DMS79 treated with DMSO at 0.1 percent for 48 hours (cell line): ENCODE results near the gene MED26.
"Not testable (repeated sequence)": the region's sequence is repeated elsewhere in the genome, so short reads cannot be mapped to it uniquely, and the experiment has no call there.

Experiments used
- DNase-seq: peaks from one replicate; lab custom pipeline; 2025; lab: John Stamatoyannopoulos, UW

Gene MED26

DNA sequence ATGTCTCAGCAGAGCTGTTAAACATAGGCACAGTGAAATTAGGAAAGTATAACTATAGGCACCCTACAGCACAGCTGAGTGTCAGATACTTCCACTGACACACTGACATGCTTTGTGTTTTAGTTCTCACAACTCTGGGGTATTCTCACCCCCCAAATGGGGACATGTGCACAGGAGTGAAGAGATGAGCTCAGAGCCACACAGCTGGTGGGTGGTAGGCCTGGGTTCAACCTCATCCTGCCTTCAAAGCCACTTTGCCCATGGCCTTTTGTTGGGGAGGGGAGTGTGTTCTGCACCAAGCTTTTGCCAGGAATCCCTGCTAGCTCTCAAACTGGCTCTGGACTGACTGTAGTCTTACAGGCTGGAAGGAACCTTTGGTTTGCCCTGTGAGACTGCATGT lies 54.1 kb downstream of the MED26 start:
- no peak for DNase-seq

DNA sequence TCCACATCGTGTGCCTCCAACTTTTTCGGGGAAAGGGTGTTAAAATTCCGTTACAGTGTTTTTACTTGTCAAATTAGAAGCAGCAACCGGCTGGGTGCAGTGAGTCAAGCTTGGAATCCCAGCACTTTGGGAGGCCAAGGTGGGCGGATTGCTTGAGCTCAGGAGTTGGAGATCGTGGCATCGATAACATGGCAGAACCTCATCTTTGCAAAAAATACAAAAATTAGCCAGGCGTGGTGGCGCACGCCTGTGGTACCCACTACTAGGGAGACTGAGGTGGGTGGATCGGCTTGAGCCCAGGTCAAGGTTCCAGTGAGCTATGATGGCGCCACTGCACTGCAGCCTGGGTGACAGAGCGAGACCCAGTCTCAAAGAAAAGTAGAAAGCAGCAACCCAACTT lies 54.7 kb downstream of the MED26 start:
- no peak for DNase-seq

- DNase-seq = peak; percentile 89
Observed at GRCh38 chr19:16572332-16573211, 55.4 kb downstream of the MED26 start, which contains the start of gene SLC35E1. Gene SLC35E1, minus strand, starts transcription at chr19:16572415. Its CDS starts 51 bp downstream, at chr19:16572364.

DNA sequence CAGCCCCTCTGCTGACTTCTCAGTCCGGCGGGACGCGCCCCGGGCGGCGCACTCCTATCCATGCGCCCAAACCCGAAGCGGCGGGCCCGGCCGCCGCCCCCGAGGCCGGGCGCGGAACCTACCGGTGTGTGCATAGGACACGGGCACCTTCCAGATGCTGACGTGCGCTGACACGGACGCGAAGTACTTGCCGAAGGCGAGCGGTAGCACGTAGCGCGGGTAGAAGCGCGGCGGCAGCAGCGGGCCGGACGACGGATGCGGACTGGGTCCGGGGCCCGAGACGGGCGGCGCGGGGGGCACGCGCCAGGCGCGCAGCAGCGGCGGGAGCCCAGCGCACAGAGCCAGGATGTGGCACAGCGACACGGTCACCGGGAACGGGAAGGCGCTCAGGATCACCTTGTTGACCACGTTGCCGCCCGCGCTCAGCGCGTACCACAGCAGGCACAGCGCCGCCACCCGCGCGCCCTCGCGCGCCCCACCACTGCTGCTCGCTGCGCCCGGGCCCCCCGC lies 56.1 kb downstream of the MED26 start:
- no peak for DNase-seq

DNA sequence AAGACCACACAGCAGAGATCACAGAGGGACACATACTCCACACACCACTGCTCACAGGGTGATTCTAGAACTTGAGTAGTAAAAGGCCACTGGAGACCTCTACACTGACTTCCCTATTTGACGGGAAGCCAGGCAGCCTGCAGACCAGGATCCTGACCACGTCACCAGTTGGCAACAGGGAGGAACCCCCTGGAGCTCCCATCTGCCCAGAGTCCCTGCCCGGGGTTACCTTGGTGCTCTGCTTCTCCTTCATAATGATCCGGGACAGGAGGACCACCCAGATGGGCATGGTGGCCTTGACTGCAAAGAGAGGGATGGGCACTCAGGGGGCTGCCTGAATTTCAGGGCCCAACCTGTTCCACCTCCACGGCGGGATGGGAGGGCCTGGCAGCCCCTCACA lies 56.7 kb downstream of the MED26 start:
- DNase-seq = no peak

- no peak for DNase-seq
Observed at GRCh38 chr19:16569609-16570320, 58.2 kb downstream of the MED26 start.

- no peak for DNase-seq
Observed at GRCh38 chr19:16566702-16567101, 61.3 kb downstream of the MED26 start.

DNA sequence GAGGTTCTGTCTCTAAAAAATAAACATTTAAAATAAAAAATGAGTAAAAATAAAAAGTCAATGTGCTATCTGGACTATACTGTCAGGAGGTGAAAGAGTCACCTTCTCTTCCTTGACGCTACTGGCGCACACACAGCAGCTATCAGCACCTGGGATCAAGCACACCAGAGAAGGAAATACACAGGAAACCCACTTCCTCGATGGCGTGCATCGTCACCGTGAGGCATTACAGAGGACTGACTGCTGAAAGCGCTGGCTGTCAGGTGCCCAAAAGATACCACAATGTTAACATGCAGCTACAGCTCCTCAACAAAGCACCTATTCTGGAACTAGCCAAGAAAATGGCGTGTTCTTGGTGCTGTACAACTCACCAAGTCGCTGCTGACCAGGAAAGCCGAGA lies 61.8 kb downstream of the MED26 start:
- DNase-seq = no peak

DNA sequence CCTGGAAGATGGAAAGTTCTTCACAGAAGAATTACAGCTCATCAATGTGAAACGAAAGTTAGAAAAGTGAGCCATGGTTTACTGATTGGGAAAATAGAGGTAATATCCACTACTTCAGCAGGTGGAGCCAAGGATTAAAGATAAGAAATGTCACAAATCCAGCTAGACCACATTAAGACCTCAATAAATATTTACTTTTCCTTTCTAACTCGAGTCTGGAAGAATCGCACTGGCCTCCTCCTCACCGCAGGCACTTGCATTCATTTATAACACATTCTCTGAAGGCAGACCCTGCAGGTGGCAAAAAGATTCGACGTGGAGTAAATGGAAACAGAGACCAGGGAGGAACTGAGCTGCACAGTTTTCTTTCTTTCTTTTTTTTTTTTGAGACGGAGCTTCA lies 63.2 kb downstream of the MED26 start:
- no peak for DNase-seq

DNA sequence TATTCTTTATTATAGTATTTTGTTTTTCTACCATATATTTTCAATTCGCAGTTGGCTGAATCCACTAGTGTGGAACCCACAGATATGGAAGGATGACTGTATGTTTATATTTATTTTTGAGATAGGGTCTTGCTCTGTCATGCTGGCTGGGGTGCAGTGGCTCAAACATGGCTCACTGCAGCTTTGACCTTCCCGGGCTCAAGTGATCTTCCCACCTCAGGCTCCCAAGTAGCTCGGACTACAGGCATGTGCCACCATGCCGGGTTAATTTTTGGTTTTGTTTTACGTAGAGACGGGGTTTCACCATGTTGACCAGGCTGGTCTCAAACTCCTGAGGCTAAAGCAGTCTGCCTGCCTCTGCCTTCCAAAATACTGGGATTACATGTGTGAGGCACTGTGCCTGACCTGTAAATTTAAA lies 65.4 kb downstream of the MED26 start:
- no peak for DNase-seq

GRCh38 chr19:16561382-16561781 lies 66.6 kb downstream of the MED26 start:
- DNase-seq = no peak

GRCh38 chr19:16559780-16560276 lies 68.2 kb downstream of the MED26 start:
- no peak for DNase-seq

GRCh38 chr19:16554776-16555175 lies 73.2 kb downstream of the MED26 start:
- no peak for DNase-seq

DNA sequence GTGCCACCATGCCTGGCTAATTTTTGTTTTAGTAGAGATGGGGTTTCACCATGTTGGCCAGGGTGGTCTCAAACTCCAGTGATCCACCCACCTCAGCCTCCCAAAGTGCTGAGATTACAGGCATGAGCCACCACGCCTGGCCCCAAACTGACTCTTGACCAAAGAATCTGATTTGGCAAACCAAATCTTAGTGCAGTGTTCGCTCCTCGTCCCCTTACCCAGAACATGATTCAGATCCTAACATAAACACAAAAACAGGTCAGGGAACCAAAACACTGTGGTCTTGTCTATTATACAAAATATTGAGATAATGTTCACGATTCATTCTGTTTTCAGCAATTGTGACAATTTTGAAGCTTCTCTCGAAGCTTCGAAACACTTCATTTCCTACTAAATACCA lies 76.1 kb downstream of the MED26 start:
- DNase-seq = not testable (repeated sequence)

GRCh38 chr19:16548956-16549355 lies 79.0 kb downstream of the MED26 start:
- no peak for DNase-seq

GRCh38 chr19:16544473-16545231 lies 83.4 kb downstream of the MED26 start:
- no peak for DNase-seq

- DNase-seq = not testable (repeated sequence)
Observed at GRCh38 chr19:16543734-16544133, 84.3 kb downstream of the MED26 start.

DNA sequence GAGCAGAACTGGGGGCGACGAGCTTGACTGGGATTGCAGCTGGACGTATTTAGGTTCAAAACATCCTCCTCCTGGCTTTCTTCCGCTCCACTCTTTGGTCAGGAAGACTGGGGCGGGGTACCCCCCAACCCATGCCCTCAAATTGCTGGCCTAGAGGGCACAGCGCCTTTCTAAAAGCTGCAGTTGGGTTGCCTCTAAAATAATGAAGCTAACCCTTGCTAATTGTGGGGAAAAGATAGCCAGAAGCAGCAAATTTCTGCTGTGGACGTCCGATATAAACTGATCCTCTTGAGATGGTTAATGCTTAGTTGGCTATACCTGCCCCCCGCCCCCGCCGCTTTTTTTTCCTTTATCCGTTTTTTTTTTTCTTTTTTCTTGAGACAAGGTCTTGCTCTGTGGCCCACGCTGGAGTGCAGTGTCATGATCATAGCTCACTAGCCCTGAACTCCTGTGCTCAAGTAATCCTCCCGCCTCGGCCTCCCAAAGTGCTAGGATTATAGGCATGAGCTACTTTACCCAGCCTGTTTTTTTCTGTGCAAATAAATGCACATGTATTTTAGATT lies 85.0 kb downstream of the MED26 start:
- no peak for DNase-seq

GRCh38 chr19:16542045-16542909 lies 85.7 kb downstream of the MED26 start, which contains the start of gene CHERP:
Gene CHERP, minus strand, starts transcription at chr19:16542437. Its CDS starts 59 bp downstream, at chr19:16542378.
- peak; percentile 87 for DNase-seq

GRCh38 chr19:16541526-16542044 lies 86.4 kb downstream of the MED26 start:
- DNase-seq = peak; percentile 3
